ACC112 (cell line): Measurements from ENCODE around the gene CORO2B.

Source experiments
- H2AFZ ChIP-seq: fragments of 200-600 bp; sonication (generic); one replicate; pipeline ENCODE4 v1.6.0; 2017; ENCODE audit warnings: antibody characterized with exemption, low read length; ENCODE audit not compliant: unreplicated experiment
- H3K27ac ChIP-seq: fragments of 200-600 bp; sonication (generic); 2 replicates; pipeline ENCODE4 v1.5.1; 2014; ENCODE audit warnings: low read depth, mild to moderate bottlenecking, antibody characterized with exemption, low read length, moderate library complexity
- H3K27me3 ChIP-seq: fragments of 200-600 bp; sonication (generic); 2 replicates; pipeline ENCODE4 v1.6.1; 2014; ENCODE audit warnings: mild to moderate bottlenecking, antibody characterized with exemption, low read length, moderate library complexity, mixed read lengths; ENCODE audit not compliant: insufficient read depth
- H3K36me3 ChIP-seq: fragments of 200-600 bp; sonication (generic); 2 replicates; pipeline ENCODE4 v1.6.1; 2016; ENCODE audit warnings: mild to moderate bottlenecking, antibody characterized with exemption, low read length, moderate library complexity, mixed read lengths; ENCODE audit not compliant: insufficient read depth
- H3K4me1 ChIP-seq: fragments of 200-600 bp; sonication (generic); one replicate; pipeline ENCODE4 v1.6.1; 2016; ENCODE audit warnings: low read length, mixed read lengths; ENCODE audit not compliant: insufficient read depth, unreplicated experiment, control insufficient read depth
- H3K4me3 ChIP-seq: fragments of 200-600 bp; sonication (generic); 2 replicates; pipeline ENCODE4 v1.5.1; 2014; ENCODE audit warnings: mild to moderate bottlenecking, low read depth, low read length
- H3K79me2 ChIP-seq: fragments of 200-600 bp; sonication (generic); one replicate; pipeline ENCODE4 v1.6.0; 2016; ENCODE audit warnings: low read length; ENCODE audit not compliant: control insufficient read depth, unreplicated experiment, insufficient read depth

Gene CORO2B

DNA sequence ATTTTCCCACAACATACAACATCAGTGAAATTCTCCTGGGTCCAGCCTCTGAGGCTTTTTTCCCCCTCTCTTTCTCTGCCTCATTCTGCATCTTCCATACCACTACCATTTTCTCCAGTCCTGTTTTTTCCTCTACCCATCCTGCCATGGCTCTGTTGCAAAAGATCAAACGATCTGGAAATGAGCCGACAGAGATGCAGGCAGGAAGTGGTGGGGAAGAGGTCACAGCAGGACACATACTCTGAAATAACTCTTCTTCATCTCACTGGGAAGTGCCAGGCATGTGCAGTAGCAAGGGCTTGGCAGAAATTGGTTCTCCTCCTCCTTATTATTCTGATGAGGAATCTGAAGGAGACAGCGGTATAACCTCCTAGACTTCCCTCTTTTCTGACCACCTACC, 114.3 kb downstream of the CORO2B start:
- Histone ChIP-seq H3K79me2 (no peaks in the 10 kb centered on the region), H3K4me3 (no peak overlapping the region), H3K4me1 (peaks cover 8% of the 10 kb centered on the region), H3K27ac (no peak overlapping the region), H3K27me3 (no peaks in the 10 kb centered on the region), H2AFZ (no peak overlapping the region), H3K36me3 (peaks cover 4% of the 10 kb centered on the region; the same call in 1 of the 2 replicates)

DNA sequence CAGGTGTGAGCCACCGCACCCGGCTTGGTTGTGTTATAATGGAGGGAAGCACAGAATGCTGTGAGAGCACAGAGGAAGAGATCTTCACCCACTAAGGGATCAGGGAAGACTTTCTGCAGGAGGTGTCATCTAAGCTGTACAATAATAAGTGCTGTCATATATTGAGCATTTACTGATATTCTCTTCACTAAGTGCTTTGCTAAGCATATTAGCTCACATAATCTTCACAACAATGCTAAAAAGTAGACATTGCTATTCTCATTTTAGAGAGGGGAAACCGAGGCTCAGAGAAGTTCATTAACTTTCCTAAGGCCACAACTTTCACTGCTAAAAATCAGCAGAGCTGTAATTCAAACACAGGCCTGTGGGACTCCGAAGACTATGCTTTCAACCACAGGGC, 115.3 kb downstream of the CORO2B start:
- no peak overlapping the region for H3K4me3 ChIP-seq
- no peak overlapping the region for H2AFZ ChIP-seq
- no peaks in the 10 kb centered on the region for H3K79me2 ChIP-seq
- H3K36me3 ChIP-seq: peaks cover 4% of the 10 kb centered on the region; the same call in 1 of the 2 replicates
- H3K27ac ChIP-seq: no peak overlapping the region
- H3K27me3 ChIP-seq: no peaks in the 10 kb centered on the region
- H3K4me1 ChIP-seq: peaks cover 8% of the 10 kb centered on the region

DNA sequence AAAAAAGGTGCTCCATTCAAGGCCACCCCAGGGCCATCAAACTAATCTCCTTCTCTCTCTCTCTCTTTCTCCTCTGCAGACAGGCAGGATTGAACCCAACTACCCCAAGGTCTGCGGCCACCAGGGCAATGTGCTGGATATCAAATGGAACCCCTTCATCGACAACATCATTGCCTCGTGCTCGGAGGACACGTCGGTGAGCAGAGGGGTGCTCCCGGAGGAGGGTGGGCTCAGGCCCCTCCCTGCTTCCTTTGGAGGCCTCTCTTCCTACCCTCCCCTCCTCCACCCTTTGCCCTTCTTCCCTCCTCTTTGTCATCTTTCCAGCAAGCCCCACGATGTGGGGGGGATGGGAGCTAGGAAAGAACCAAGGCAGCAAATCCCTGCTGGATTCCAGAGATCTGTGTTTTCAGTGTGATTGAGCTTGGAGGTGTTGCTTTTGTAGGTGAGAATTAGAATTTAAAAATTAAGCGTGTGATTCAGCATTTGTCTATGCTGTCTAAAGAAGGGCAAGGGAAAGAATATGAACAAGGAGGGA, 116.3 kb downstream of the CORO2B start:
- Histone ChIP-seq H3K4me1 (peaks cover 8% of the 10 kb centered on the region), H2AFZ (no peak overlapping the region), H3K79me2 (no peaks in the 10 kb centered on the region)

DNA sequence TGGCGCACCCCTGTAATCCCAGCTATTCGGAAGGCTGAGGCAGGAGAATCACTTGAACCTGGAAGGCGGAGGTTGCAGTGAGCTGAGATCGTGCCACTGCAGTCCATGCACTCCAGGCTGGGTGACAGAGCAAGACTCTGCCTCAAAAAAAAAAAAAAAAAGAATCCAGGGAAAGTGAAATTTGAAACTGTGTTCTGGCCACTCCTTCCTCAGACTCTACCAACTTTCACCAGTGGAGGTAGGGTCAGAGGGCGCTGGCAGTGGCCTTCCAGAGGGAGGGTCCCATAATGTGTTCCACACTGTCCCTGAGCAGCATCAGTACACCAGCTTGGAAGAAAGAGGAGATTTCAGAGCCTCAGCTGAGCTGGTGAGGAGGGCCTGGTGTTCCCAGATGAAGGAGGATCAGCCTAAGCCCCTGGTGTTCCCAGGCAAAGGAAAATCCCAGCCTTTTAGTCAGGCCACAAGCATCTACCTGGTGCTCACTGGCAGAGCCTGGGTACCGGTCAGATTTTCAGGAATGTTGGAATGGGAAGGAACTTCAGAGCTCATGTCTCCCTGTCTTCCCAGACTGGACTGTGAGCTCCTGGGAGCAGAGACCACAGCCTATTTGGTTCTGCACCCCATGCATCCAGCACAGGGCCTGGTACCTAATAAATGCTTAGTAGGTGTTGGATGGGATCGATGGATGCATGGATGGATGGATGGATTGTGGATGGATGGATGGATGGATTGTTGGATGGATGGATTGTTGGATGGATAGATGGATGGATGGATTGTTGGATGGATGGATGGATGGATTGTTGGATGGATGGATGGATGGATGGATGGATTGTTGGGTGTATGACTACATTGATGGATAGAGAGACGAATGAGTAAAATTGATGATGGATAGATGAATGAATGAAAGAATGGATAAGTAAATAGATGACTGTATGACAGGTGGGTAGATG, 117.9 kb downstream of the CORO2B start:
- H2AFZ ChIP-seq: no peak overlapping the region
- H3K27me3 ChIP-seq: no peaks in the 10 kb centered on the region
- H3K36me3 ChIP-seq: peaks cover 4% of the 10 kb centered on the region; the same call in 1 of the 2 replicates
- H3K4me3 ChIP-seq: no peak overlapping the region
- H3K4me1 ChIP-seq: peaks cover 8% of the 10 kb centered on the region
- no peaks in the 10 kb centered on the region for H3K79me2 ChIP-seq
- H3K27ac ChIP-seq: no peak overlapping the region

More for the DNA sequence above, 116.3 kb downstream of the CORO2B start:
- peaks cover 4% of the 10 kb centered on the region; the same call in 1 of the 2 replicates for H3K36me3 ChIP-seq
- H3K27ac ChIP-seq: no peak overlapping the region
- no peak overlapping the region for H3K4me3 ChIP-seq
- H3K27me3 ChIP-seq: no peaks in the 10 kb centered on the region

DNA sequence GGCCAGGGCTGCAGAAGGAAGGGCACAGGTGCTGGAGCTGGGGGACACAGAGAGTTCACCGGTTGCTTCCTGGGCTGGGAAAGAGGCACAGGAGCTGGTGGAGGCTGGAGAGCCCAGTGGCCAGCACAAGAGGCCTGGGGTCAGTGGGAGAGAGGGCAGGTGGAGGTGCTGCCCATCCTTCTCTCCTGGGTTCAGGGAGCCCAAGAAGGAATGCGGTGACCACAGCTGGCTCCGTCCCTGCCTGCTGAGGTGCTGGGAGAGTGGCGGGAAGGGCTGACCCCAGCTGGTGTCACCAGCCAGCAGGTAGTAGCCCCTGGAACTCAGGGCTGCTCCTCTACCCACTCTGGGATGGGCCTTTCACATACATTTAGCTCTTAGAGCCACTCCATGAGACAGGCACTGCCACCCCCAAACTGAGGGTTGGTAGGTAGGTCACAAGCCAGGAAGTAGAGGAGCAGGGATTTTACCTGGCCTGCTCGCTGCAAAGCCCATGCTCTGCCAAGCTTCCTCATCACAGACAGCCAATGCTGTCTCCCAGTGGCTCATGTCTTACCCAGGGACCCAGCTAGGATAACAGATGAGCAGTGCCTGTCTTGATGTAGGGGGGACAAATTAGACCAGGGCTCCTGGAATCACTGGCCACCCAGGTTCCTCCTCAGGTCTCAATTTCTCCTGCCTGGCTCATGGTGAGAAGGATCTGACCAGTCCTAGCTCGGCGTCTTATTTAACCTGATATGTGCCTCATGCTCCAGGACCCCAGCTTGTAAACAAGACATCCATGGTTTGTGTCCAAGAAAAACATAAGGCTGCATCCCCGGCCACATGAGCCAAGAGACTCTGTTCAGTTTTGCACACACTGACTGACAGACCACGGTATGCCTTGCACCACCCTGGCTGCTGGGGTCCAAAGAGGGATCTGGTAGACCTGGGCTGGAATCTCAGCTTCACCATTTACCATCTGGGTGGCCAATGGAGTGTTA, 119.2 kb downstream of the CORO2B start:
- Histone ChIP-seq H3K27me3 (no peaks in the 10 kb centered on the region), H3K27ac (no peak overlapping the region), H3K4me1 (peaks cover 6% of the 10 kb centered on the region), H3K4me3 (no peak overlapping the region), H3K36me3 (peaks cover 4% of the 10 kb centered on the region; the same call in 1 of the 2 replicates), H2AFZ (no peak overlapping the region), H3K79me2 (no peaks in the 10 kb centered on the region)

DNA sequence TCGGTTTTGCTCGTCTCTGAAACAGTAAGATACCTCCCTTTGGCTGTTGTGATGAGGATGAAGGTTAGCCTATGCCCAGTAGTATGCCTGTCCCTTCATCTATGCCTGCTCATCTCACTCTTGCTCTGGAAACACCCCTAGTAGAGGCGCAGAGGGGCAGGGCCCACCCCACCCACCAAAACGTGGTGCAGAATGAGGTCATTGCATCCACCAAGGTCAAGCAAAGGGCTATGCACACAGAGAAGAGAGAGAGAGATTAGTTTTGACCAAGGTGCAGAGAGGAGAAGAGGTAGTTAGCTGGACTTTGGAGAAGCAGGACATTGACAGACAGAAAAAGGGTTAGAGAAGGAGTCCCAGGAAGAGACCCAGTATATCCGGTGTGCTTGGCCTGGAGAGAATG, 119.9 kb downstream of the CORO2B start:
- peaks cover 4% of the 10 kb centered on the region; the same call in 1 of the 2 replicates for H3K36me3 ChIP-seq
- H3K27me3 ChIP-seq: no peaks in the 10 kb centered on the region
- no peak overlapping the region for H2AFZ ChIP-seq
- H3K27ac ChIP-seq: no peak overlapping the region
- no peaks in the 10 kb centered on the region for H3K79me2 ChIP-seq
- H3K4me3 ChIP-seq: no peak overlapping the region
- H3K4me1 ChIP-seq: no peaks in the 10 kb centered on the region

DNA sequence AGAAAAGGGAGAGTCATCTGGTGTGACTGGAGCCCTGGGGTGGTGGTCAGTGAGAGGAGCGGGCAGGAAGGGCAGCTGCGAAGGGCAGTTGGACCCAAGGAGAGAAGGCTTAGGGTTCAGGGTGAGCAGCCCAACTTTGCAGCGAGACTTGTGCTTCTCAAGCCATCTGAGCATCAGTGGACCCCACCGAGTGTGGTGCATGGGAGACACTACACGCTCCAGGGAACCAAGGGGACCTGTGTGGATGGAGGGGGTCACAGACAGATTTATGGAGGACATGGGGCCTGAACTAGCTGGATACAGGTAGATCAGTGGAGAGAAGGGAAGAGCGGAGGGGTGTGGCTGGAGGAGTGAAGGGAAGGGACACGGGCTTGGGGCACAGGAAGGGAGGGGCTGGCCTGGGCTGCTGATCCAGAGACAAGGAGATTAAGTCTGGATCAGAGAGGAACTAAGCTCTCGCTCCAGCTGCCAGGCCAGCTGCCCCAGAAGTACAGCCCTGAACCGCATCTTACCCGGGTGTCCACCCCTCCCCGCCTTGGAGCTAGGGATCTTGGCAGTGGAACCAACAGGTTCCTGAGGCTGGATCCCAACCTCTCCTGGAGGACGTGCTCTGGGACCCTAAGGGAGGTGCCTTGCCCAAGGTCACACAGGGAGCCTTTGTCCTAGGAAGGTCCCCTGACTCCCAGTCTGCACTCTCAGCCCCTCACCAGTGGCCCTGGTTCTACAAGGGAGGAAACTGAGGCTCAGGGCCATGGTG, 120.5 kb downstream of the CORO2B start:
- no peaks in the 10 kb centered on the region for H3K27me3 ChIP-seq
- no peak overlapping the region for H3K27ac ChIP-seq
- peaks cover 4% of the 10 kb centered on the region; the same call in 1 of the 2 replicates for H3K36me3 ChIP-seq
- no peak overlapping the region for H3K4me3 ChIP-seq
- no peaks in the 10 kb centered on the region for H3K4me1 ChIP-seq
- no peaks in the 10 kb centered on the region for H3K79me2 ChIP-seq
- no peak overlapping the region for H2AFZ ChIP-seq

DNA sequence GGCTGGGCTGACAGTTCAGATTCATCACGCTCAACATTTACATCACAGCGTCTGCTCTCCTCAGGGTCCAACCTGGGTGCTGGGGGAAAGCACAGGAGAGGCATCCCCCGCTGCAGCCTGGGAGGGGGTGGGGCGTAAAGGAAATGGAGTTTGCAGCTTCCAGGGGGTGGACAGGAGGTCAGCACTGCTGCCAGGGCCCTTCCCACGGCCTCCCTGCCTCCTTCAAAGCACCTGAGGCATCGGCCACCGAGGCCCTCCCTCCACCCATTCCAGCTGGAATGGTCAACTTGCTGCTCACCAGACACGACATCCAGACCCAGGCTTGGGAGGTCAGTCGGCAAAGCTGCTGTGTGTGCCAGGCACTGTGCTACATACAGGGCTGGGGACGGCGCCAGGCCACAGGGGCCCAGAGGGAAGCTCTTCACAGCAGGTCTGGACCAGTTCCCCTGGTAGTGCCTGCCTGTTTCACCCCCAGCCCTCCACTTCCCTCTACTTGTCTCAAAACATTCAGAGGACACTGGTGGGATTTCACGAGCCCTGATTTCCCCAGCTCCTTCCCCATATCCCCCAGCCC, 121.2 kb downstream of the CORO2B start:
- Histone ChIP-seq H3K4me1 (no peaks in the 10 kb centered on the region), H3K36me3 (peaks cover 4% of the 10 kb centered on the region; the same call in 1 of the 2 replicates), H3K27me3 (no peaks in the 10 kb centered on the region), H3K4me3 (no peak overlapping the region), H2AFZ (no peak overlapping the region), H3K79me2 (no peaks in the 10 kb centered on the region), H3K27ac (no peak overlapping the region)

DNA sequence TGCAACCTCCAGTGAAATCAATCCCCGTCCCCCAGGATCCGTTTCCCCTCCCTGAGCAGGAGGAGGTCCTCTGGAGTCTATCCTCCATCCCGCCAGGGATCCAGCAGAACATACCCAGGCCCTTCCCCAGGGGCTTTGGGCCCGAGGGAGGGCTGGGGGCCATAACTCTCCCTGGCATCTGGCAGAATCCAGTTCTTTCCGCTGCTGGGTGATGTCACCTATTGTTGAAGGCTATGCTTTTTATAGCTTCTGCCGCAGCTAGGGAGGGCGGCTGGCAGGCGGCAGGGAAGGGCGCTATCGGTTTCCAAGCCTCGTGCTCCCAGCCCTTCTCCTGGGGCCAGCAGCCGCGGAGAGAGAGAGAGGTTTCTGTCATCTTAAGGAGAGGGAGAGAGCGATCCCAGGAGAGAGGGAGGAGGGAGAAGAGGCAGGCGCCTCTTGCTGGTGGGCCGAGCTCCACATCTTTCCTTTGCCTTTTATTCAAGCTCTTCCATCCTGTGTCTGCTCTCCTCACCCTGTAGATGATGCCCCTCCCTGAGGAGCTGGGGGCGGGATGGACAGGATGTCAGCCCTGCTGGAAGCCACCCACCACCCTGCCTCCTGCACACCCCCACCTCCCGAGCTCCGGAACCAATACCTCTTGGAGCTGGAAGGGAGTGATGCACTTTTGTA, 121.8 kb downstream of the CORO2B start:
- Histone ChIP-seq H3K36me3 (peaks cover 4% of the 10 kb centered on the region; the same call in 1 of the 2 replicates), H3K27ac (no peak overlapping the region), H3K27me3 (no peaks in the 10 kb centered on the region), H3K79me2 (no peaks in the 10 kb centered on the region), H2AFZ (no peak overlapping the region), H3K4me1 (no peaks in the 10 kb centered on the region), H3K4me3 (no peak overlapping the region)
